ENCODE measurements around the gene BRD7. TPM values are rescaled to one million over a fixed set of nuclear protein-coding genes. Genes with fewer than 3 reads are reported as not detected.

The BRD7 gene
- total and polyA plus RNA-seq, 2 donors (not counting 1 experiment from before 2014, with no cell fraction given), result 29.8 to 64.5 TPM

DNA sequence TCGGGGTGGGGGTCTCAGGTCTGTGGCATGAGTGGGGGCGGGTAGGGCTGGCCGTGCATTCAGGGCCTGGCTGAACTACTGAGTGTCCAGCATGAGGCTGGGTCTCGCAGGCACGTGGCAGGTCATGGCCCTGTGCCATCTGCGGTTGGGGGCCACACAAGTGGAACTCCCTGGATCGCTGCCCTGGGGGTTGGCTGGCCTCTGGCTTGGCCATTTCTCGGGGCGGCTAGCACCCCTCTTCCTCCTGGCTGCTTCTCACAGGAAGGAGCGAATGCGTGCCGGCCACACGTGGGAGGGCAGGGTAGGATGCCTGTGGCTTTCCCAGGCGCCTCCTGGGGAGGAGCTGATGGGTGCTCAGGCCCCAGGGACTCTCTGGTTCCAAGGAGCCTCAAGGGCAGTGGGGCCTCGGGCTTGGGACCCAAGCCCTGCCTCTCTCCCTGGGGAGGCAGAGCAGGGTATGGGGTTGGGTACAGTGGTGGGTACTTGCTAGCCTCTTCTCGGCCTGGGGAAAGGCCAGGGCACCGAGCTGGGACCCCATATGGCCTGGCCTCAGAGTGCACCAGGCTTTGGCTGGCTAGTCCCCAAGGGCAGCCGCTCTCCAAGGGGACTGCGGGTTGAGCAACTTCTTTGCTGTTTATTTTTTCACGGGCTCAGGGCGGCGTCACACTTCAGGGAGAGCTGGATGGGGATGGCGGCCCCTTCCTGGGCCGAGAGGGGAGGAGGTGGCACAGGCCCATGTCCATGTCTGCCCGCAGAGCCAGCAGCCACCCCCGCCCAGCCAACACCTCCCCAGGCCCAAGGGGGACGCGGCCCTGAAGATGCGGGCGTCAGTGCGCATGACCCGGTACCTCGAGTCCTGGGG, 65.0 kb downstream of the BRD7 start:
- no peaks in the 10 kb centered on the region for H3K4me1 ChIP-seq (ENCODE audit: control insufficient read depth in 2 of 2, insufficient read depth in 2 of 2, low read length in 2 of 2)
- ChIA-PET POLR2A (interaction anchor here (1.0 kb wide), 1 partner anchor 18 kb away, joined by 4 read pairs; no protein-coding TSS in a partner anchor), CTCF (interaction anchor here (0.7 kb wide), 1 partner anchor 492 kb away, joined by 3 read pairs; no protein-coding TSS in a partner anchor)
- no peak overlapping the region for H3K4me2 ChIP-seq (replicated peaks; ENCODE audit: low read depth, low read length, poor library complexity, severe bottlenecking)
- H3K79me2 ChIP-seq (ENCODE audit: control insufficient read depth, insufficient read depth, low read length), result peaks cover 10% of the 10 kb centered on the region
- H2AFZ ChIP-seq (ENCODE audit: insufficient read depth, low read depth, low read length, poor library complexity, severe bottlenecking), result no peak overlapping the region
- no peak overlapping the region for H3K4me3 ChIP-seq (ENCODE audit: control extremely low read depth in 1 of 5, extremely low read depth in 1 of 5, insufficient read depth in 1 of 5, low read depth in 2 of 5, low read length in 4 of 5)
- Mint-ChIP-seq H3K9me3 (ENCODE audit: insufficient read depth) (no peaks in the 10 kb centered on the region), H3K4me1 (no peaks in the 10 kb centered on the region), H3K27me3 (no peaks in the 10 kb centered on the region), H3K4me3 (no peak overlapping the region), H3K27ac (no peak overlapping the region)
- intact Hi-C loops (cut with micrococcal nuclease), result no loop called here
- peaks cover 55% of the 10 kb centered on the region for H4K20me1 ChIP-seq (ENCODE audit: control insufficient read depth, insufficient read depth, low read length, poor library complexity, severe bottlenecking)
- no peak overlapping the region for H3K27ac ChIP-seq (ENCODE audit: low read length in 2 of 2)
- WGBS (ENCODE audit: insufficient coverage), result 97% methylated on average over 30 of the region's 33 CpGs
- TF ChIP-seq EZH2 (IDR thresholded peaks at IDR 0.05; ENCODE audit: borderline replicate concordance, insufficient read depth, low read depth, low read length, poor library complexity, severe bottlenecking), result no peak
- TF ChIP-seq, protein P1, sequence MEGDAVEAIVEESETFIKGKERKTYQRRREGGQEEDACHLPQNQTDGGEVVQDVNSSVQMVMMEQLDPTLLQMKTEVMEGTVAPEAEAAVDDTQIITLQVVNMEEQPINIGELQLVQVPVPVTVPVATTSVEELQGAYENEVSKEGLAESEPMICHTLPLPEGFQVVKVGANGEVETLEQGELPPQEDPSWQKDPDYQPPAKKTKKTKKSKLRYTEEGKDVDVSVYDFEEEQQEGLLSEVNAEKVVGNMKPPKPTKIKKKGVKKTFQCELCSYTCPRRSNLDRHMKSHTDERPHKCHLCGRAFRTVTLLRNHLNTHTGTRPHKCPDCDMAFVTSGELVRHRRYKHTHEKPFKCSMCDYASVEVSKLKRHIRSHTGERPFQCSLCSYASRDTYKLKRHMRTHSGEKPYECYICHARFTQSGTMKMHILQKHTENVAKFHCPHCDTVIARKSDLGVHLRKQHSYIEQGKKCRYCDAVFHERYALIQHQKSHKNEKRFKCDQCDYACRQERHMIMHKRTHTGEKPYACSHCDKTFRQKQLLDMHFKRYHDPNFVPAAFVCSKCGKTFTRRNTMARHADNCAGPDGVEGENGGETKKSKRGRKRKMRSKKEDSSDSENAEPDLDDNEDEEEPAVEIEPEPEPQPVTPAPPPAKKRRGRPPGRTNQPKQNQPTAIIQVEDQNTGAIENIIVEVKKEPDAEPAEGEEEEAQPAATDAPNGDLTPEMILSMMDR (IDR thresholded peaks at IDR 0.05), result no peak
- H3K9me3 ChIP-seq (ENCODE audit: control extremely low read depth in 1 of 3, control insufficient read depth in 2 of 3, insufficient read depth in 1 of 3, low read length in 2 of 3), result no peaks in the 10 kb centered on the region
- no peaks in the 10 kb centered on the region for H3K27me3 ChIP-seq (replicated peaks in 1 of 4; ENCODE audit: control extremely low read depth in 1 of 4, control insufficient read depth in 3 of 4, insufficient read depth in 4 of 4, low read length in 3 of 4)
- H3K36me3 ChIP-seq (replicated peaks in 1 of 2; ENCODE audit: control extremely low read depth in 1 of 2, control insufficient read depth in 1 of 2, extremely low read depth in 1 of 2, insufficient read depth in 2 of 2, low read length in 1 of 2), result peaks cover 0 to 88% of the 10 kb centered on the region in 2 experiments
- no peak overlapping the region for H3K9ac ChIP-seq (ENCODE audit: low read length)
- ATAC-seq (ENCODE audit: low read depth), result no peak
- DNase-seq, result no peak

- POLR2A ChIA-PET, result interaction anchor here (1.0 kb wide), 1 partner anchor 17 kb away, joined by 4 read pairs; no protein-coding TSS in a partner anchor
These were observed 65.7 kb downstream of the BRD7 start for GRCh38 chr16:50303041-50303604.

More at GRCh38 chr16:50303041-50303604, 65.7 kb downstream of the BRD7 start:
- CTCF ChIA-PET, result interaction anchor here (0.7 kb wide), 1 partner anchor 492 kb away, joined by 3 read pairs; no protein-coding TSS in a partner anchor
- no peak for DNase-seq
- H3K4me2 ChIP-seq (replicated peaks; ENCODE audit: low read depth, low read length, poor library complexity, severe bottlenecking), result no peak overlapping the region
- H3K27ac ChIP-seq (ENCODE audit: low read length in 2 of 2), result no peak overlapping the region
- Mint-ChIP-seq H3K27me3 (no peaks in the 10 kb centered on the region), H3K4me3 (no peak overlapping the region), H3K9me3 (ENCODE audit: insufficient read depth) (no peaks in the 10 kb centered on the region), H3K4me1 (no peaks in the 10 kb centered on the region), H3K27ac (no peak overlapping the region)
- H3K4me1 ChIP-seq (ENCODE audit: control insufficient read depth in 2 of 2, insufficient read depth in 2 of 2, low read length in 2 of 2), result no peaks in the 10 kb centered on the region
- no peak overlapping the region for H2AFZ ChIP-seq (ENCODE audit: insufficient read depth, low read depth, low read length, poor library complexity, severe bottlenecking)
- no peaks in the 10 kb centered on the region for H3K27me3 ChIP-seq (replicated peaks in 1 of 4; ENCODE audit: control extremely low read depth in 1 of 4, control insufficient read depth in 3 of 4, insufficient read depth in 4 of 4, low read length in 3 of 4)
- peaks cover 13% of the 10 kb centered on the region for H3K79me2 ChIP-seq (ENCODE audit: control insufficient read depth, insufficient read depth, low read length)
- ATAC-seq (ENCODE audit: low read depth), result no peak
- 100% methylated on average over 10 of the region's 11 CpGs for WGBS (ENCODE audit: insufficient coverage)
- intact Hi-C loops (cut with micrococcal nuclease), result no loop called here
- H3K4me3 ChIP-seq (ENCODE audit: control extremely low read depth in 1 of 5, extremely low read depth in 1 of 5, insufficient read depth in 1 of 5, low read depth in 2 of 5, low read length in 4 of 5), result no peak overlapping the region
- no peak for TF ChIP-seq EZH2 (IDR thresholded peaks at IDR 0.05; ENCODE audit: borderline replicate concordance, insufficient read depth, low read depth, low read length, poor library complexity, severe bottlenecking)
- TF ChIP-seq, protein P1 (IDR thresholded peaks at IDR 0.05), result no peak
- peaks cover 49% of the 10 kb centered on the region for H4K20me1 ChIP-seq (ENCODE audit: control insufficient read depth, insufficient read depth, low read length, poor library complexity, severe bottlenecking)
- no peaks in the 10 kb centered on the region for H3K9me3 ChIP-seq (ENCODE audit: control extremely low read depth in 1 of 3, control insufficient read depth in 2 of 3, insufficient read depth in 1 of 3, low read length in 2 of 3)
- no peak overlapping the region for H3K9ac ChIP-seq (ENCODE audit: low read length)
- H3K36me3 ChIP-seq (replicated peaks in 1 of 2; ENCODE audit: control extremely low read depth in 1 of 2, control insufficient read depth in 1 of 2, extremely low read depth in 1 of 2, insufficient read depth in 2 of 2, low read length in 1 of 2), result peaks cover 0 to 88% of the 10 kb centered on the region in 2 experiments
